Endothelial cell of umbilical vein (primary cell): ENCODE results near the gene GCH1. TPM values are rescaled to one million over a fixed set of nuclear protein-coding genes. Genes with fewer than 3 reads are reported as not detected.

Source experiments
- BruUV-seq: library from RNA; stranded (reverse); fragments of 400-500 nt; replicated peaks from 2 replicates; lab custom pipeline; 2021; lab: Mats Ljungman, UMichigan
- CTCF ChIA-PET: fragments of 300-600, 350-600 bp; sonication (Branson Sonifier 250); formaldehyde crosslinking; loops from one replicate; lab custom pipeline; 2021; ENCODE audit warnings: antibody characterized with exemption, inconsistent platforms; lab: Charles Lee
- POLR2A ChIA-PET: fragments of 300-600, 350-600 bp; sonication (Branson Sonifier 250); formaldehyde crosslinking; loops from one replicate; lab custom pipeline; 2021; ENCODE audit warnings: antibody characterized with exemption, inconsistent platforms; lab: Charles Lee
- DNase-seq: peaks from one replicate; pipeline ENCODE4 v3.0.0-alpha.2; 2011; ENCODE audit warnings: low read depth, low spot score
- FAIRE-seq: peaks from 2 replicates; lab custom pipeline; 2011; peaks lifted over from hg19 to GRCh38; lab: Jason Lieb, UNC
- H2AFZ ChIP-seq: 2 replicates; pipeline ENCODE4 v1.6.0; 2012; ENCODE audit warnings: low read depth, low read length, control low read depth, inconsistent platforms
- H3K27ac ChIP-seq: 2 replicates; pipeline ENCODE4 v1.5.1; 2011; ENCODE audit warnings: low read depth, mild to moderate bottlenecking, control low read depth, low read length, moderate library complexity; ENCODE audit not compliant: insufficient read depth
- H3K27me3 ChIP-seq, 2 experiments: 2 replicates each; pipeline versions ENCODE4 v1.6.0 to v1.6.1; 2011; ENCODE audit warnings: low read length in 2 of 2, mixed read lengths in 1 of 2; ENCODE audit not compliant: control insufficient read depth in 2 of 2, insufficient read depth in 2 of 2
- H3K36me3 ChIP-seq, 2 experiments: 2 replicates in 1 of 2; 3 replicates in 1 of 2; pipeline ENCODE4 v1.5.1; 2011; ENCODE audit warnings: low read length in 2 of 2, mild to moderate bottlenecking in 1 of 2, moderate library complexity in 1 of 2; ENCODE audit not compliant: control insufficient read depth in 2 of 2, insufficient read depth in 2 of 2; ENCODE audit errors: extremely low read depth in 1 of 2
- H3K4me1 ChIP-seq: 3 replicates; pipeline ENCODE4 v1.5.1; 2011; ENCODE audit warnings: mild to moderate bottlenecking, low read length; ENCODE audit not compliant: control insufficient read depth, insufficient read depth; ENCODE audit errors: extremely low read depth
- H3K4me2 ChIP-seq: 2 replicates; pipeline ENCODE4 v1.6.1; 2011; ENCODE audit warnings: low read length, control low read depth, mixed read lengths; ENCODE audit not compliant: insufficient read depth
- H3K4me3 ChIP-seq, 3 experiments: fragments of 200-600 bp in 1 of 3; sonication (generic), shearing (Covaris generic) in 1 of 3; replicated peaks in 1 of 3; 2 replicates each; pipeline ENCODE4 v1.5.1; 2011 to 2016; ENCODE audit warnings: control low read depth in 3 of 3, low read length in 3 of 3, mild to moderate bottlenecking in 2 of 3, inconsistent platforms in 1 of 3, low read depth in 1 of 3, moderate library complexity in 1 of 3; ENCODE audit not compliant: insufficient read depth in 1 of 3
- H3K79me2 ChIP-seq: 2 replicates; pipeline ENCODE4 v1.6.0; 2012; ENCODE audit warnings: low read length, inconsistent platforms; ENCODE audit not compliant: control insufficient read depth, insufficient read depth
- H3K9ac ChIP-seq: replicated peaks from 2 replicates; pipeline ENCODE3; 2011; ENCODE audit warnings: low read length, control low read depth; ENCODE audit not compliant: insufficient read depth; ENCODE audit errors: extremely low read depth
- H3K9me1 ChIP-seq: replicated peaks from 3 replicates; pipeline ENCODE4 v1.6.0; 2011; ENCODE audit warnings: mild to moderate bottlenecking, low read length; ENCODE audit not compliant: control insufficient read depth, insufficient read depth; ENCODE audit errors: extremely low read depth
- H3K9me3 ChIP-seq: replicated peaks from 2 replicates; pipeline ENCODE4 v1.5.1; 2012; ENCODE audit warnings: low read length, inconsistent platforms; ENCODE audit not compliant: control insufficient read depth, insufficient read depth
- H4K20me1 ChIP-seq: replicated peaks from 2 replicates; pipeline ENCODE3; 2011; ENCODE audit warnings: mild to moderate bottlenecking, low read length; ENCODE audit not compliant: control insufficient read depth, insufficient read depth; ENCODE audit errors: extremely low read depth
- CTCF ChIP-seq, 2 donors: IDR thresholded peaks; 1 replicate in 1 of 2; 2 replicates in 1 of 2; pipeline ENCODE4 v1.5.1; 2011; ENCODE audit warnings: low read length in 2 of 2, mild to moderate bottlenecking in 2 of 2, moderate library complexity in 2 of 2, control low read depth in 1 of 2, inconsistent platforms in 1 of 2, low read depth in 1 of 2; ENCODE audit not compliant: insufficient read depth in 1 of 2; ENCODE audit errors: extremely low read depth in 1 of 2
- FOS ChIP-seq: IDR thresholded peaks from 2 replicates; pipeline ENCODE4 v1.6.1; 2011; ENCODE audit warnings: mild to moderate bottlenecking, low read length, moderate library complexity, borderline replicate concordance; ENCODE audit not compliant: insufficient read depth
- dilution Hi-C: fragments of 300-500 bp; cut with MboI; formaldehyde crosslinking; loops from one replicate; pipeline ENCODE4 v1.15.0; 2019; ENCODE audit warnings: low sequenced_read_pairs; ENCODE audit not compliant: extremely low pct_ligation_motif_present
- intact Hi-C: fragments of 100-400 bp; cut with micrococcal nuclease; formaldehyde crosslinking; loops from one replicate; pipeline ENCODE4 v1.10.0; 2022
- polyA plus RNA-seq, 4 experiments: library from polyadenylated mRNA; depleted of rRNA in 3 of 4; stranded (reverse) in 3 of 4; unstranded in 1 of 4; fragments of >200 nt; gene quantifications; 2 replicates each; pipeline versions ENCODE4 v1.2.1 to v1.2.3, GENCODE V29; 2011 to 2012; ENCODE audit warnings: missing spikeins in 1 of 4
- total RNA-seq: library from RNA; stranded (reverse); gene quantifications from 2 replicates; pipeline ENCODE4 v1.2.3, GENCODE V29; 2021
- TF ChIP-seq, protein P1 (sequence below): IDR thresholded peaks from 2 replicates; pipeline ENCODE4 v1.6.1; 2011; ENCODE audit not compliant: insufficient read depth, insufficient read length

GCH1 gene
- total and polyA plus RNA-seq, 2 donors (not counting 3 experiments of a cell fraction or from before 2014, with no cell fraction given) = 3.6 to 4.6 TPM

GRCh38 chr14:54894995-54895394, 7.6 kb downstream of the GCH1 start:
- peak; percentile 81 for FAIRE-seq
- TF ChIP-seq, protein P1, sequence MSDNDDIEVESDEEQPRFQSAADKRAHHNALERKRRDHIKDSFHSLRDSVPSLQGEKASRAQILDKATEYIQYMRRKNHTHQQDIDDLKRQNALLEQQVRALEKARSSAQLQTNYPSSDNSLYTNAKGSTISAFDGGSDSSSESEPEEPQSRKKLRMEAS = no peak
- TF ChIP-seq FOS = peak; percentile 51
- dilution Hi-C loops (no loop called here), intact Hi-C loops (no loop called here)
- no TSS peak for BruUV-seq
- H4K20me1 ChIP-seq = no peaks in the 10 kb centered on the region
- H2AFZ ChIP-seq = no peak overlapping the region
- no peaks in the 10 kb centered on the region for H3K9me3 ChIP-seq
- no peak overlapping the region for H3K4me2 ChIP-seq
- H3K4me3 ChIP-seq = no peak overlapping the region
- H3K9ac ChIP-seq = no peak overlapping the region
- CTCF ChIA-PET = interaction anchor here (1.1 to 1.2 kb wide), 2 partner anchors 18 to 89 kb away, joined by 3 to 5 read pairs; no protein-coding TSS in a partner anchor
- POLR2A ChIA-PET = no interaction called here
- H3K27ac ChIP-seq = no peak overlapping the region
- H3K4me1 ChIP-seq = peaks cover 6% of the 10 kb centered on the region
- no peaks in the 10 kb centered on the region for H3K9me1 ChIP-seq
- H3K27me3 ChIP-seq = no peaks in the 10 kb centered on the region
- H3K36me3 ChIP-seq = no peaks in the 10 kb centered on the region
- DNase-seq = peak; percentile 28
- no peaks in the 10 kb centered on the region for H3K79me2 ChIP-seq

DNA sequence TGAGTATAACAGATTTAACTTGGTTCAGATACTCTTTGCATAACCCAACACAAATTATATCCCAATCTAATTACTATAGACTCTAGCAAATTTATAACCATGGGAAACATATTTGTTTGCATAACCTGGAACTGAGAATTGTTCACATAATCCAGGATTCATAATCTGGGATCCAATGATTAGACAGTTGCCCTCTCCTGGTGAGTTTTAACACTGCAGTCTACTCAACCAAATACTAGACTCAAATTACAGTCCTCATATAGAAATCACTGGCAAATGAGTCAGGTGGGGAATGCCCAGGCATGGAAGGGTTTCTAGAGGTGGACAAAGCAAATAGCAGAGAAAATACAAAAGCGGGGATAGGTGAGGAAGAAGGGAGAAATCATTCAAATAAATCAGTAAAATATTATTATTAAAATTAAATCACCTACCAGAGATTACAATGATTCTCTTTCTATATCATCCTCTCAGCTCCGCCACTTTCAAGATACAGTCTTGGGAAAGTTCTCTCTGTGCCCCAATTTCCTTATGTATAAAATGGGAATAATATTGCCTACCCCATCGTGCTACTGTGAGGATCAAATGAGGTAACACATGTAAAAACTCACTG, 9.4 kb downstream of the GCH1 start:
- POLR2A ChIA-PET = no interaction called here
- Histone ChIP-seq H3K27ac (no peak overlapping the region), H3K9me1 (no peaks in the 10 kb centered on the region), H3K9me3 (no peaks in the 10 kb centered on the region), H2AFZ (no peak overlapping the region), H3K79me2 (no peaks in the 10 kb centered on the region), H3K4me1 (peaks cover 6% of the 10 kb centered on the region), H4K20me1 (no peaks in the 10 kb centered on the region), H3K4me2 (no peak overlapping the region), H3K9ac (no peak overlapping the region), H3K4me3 (no peak overlapping the region), H3K27me3 (no peaks in the 10 kb centered on the region), H3K36me3 (no peaks in the 10 kb centered on the region)
- intact Hi-C loops (loop anchor here (1.0 kb wide), 2 partner anchors 87 to 329 kb away; no protein-coding TSS in a partner anchor), dilution Hi-C loops (no loop called here)
- CTCF ChIA-PET = interaction anchor here (1.0 to 2.5 kb wide), 7 partner anchors 11 to 329 kb away, joined by 3 to 14 read pairs (median 7); no protein-coding TSS in a partner anchor
- TF ChIP-seq CTCF (IDR thresholded peaks at IDR 0.05; ENCODE audit: extremely low read depth in 1 of 2, insufficient read depth in 1 of 2, low read depth in 1 of 2, low read length in 2 of 2) (peak; percentile 58 to 61), FOS (no peak)
- DNase-seq (peak; percentile 77), FAIRE-seq (peak; percentile 92)
- no TSS peak for BruUV-seq
